GM10847 (cell line): ENCODE measurements around the gene CDS1.

Experiments
- POLR2A ChIP-seq: IDR thresholded peaks from 2 replicates; pipeline ENCODE4 v1.6.1; 2011; ENCODE audit not compliant: insufficient read length; ENCODE audit errors: extremely low read depth

The CDS1 gene

GRCh38 chr4:84582988-84583875, at the start of gene CDS1:
Gene CDS1, plus strand, starts transcription at chr4:84583127. Its CDS starts 275 bp downstream, at chr4:84583402.
- no peak for TF ChIP-seq POLR2A

DNA sequence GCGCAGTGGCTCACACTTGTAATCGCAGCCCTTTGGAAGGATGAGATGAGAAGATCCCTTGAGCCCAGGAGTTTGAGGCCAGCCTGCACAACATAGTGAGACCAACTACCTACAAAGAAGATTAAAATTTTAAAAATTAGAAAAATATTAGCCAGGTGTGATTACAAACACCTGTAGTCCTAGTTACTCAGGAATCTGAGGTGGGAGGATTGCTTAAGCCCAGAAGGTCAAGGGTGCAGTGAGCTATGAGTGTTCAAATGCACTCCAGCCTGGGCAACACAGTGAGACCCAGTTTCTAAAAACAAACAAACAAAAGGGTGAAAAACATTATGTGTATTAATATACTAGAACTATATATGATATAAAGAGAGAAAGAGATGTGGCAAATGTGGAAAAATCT, 47.0 kb upstream of the CDS1 start:
- TF ChIP-seq POLR2A: no peak

DNA sequence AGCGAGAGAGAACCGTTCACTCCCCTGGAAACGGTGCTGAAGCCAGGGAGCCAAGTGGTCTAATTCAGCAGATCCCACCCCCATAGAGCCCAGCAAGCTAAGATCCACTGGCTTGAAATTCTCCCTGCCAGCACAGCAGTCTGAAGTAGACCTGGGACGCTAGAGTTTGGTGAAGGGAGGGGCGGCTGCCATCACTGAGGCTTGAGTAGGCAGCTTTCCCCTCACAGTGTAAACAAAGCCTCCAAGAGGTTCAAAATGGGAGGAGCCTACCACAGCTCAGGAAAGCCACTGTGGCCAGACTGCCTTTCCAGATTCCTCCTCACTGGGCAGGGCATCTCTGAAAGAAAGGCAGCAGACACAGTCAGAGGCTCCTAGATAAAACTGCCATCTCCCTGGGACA, 37.8 kb upstream of the CDS1 start:
- TF ChIP-seq POLR2A: no peak

DNA sequence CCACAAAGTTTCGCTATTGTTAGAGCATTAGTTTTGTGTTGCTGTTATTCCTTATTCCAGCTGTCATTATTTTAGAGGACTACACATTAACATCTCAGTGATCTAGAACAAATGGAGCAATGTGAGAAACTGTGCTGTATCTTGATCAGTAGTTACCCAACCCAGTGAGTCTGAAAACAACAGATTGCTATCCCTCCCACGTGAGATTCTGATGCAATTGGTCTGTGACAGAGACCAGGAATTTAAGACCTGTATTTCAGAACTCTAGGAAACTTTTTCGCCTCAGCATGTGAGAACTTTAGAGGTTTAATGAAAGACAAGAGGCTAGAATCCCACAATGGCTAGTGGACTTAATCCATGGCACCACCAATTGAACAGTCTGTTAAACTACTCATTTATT, 35.7 kb upstream of the CDS1 start:
- no peak for TF ChIP-seq POLR2A

- no peak for TF ChIP-seq POLR2A
Measured at GRCh38 chr4:84562156-84562555, 20.8 kb upstream of the CDS1 start.

GRCh38 chr4:84563002-84563401, 19.9 kb upstream of the CDS1 start:
- TF ChIP-seq POLR2A: no peak

DNA sequence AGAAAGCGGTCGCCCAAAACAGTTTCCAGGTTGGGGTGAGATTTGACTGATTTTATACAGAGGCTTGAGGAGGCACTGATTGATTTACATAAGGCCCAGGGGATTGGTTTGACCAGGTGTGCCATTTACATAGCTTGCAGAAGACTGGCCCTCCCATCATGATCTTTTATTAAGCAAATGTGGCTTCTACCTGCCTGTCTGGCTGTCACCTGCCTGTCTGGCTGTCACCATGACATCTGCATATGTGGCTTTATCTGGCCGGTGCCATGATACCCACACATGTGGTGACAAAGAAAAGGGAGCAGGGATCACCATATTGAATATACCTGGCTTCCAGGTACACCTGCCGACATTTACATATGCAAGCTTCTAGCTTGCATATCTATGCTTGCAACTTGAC, 17.0 kb upstream of the CDS1 start:
- no peak for TF ChIP-seq POLR2A

GRCh38 chr4:84568496-84568895, 14.4 kb upstream of the CDS1 start:
- no peak for TF ChIP-seq POLR2A

GRCh38 chr4:84569009-84569408, 13.9 kb upstream of the CDS1 start:
- no peak for TF ChIP-seq POLR2A

DNA sequence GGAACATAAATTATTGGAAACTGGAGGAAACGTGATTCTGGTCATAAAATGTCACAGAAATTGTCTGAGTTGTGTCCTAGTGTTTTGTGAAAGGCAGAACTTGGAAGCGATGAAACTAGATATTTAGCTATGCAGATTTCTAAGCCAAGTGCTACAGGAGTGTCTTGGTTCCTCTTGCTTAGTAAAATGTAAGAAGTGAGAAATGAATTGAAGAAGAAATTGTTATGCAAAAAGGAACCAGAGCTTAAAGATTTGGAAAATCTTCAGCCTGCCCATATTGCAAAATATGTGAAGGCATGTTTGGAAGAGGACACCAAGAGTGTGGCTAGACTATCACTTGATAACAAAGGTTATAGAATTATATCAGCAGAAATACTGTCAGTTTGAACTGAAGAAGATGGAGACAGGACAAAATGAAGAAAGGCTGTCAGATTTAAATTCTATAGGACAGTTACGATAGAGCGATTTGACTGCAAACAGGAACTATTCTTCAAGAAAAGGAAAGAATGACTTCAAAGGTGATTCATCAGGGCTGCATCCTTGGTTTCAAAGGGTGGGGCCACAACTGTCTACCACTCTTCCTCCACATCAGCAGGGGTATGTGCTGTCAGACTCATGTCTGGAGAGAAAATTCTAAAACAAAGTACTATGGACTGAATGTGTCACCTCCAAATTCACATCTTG, 9.4 kb upstream of the CDS1 start:
- no peak for TF ChIP-seq POLR2A

GRCh38 chr4:84574069-84574720, 8.7 kb upstream of the CDS1 start:
- TF ChIP-seq POLR2A: no peak

DNA sequence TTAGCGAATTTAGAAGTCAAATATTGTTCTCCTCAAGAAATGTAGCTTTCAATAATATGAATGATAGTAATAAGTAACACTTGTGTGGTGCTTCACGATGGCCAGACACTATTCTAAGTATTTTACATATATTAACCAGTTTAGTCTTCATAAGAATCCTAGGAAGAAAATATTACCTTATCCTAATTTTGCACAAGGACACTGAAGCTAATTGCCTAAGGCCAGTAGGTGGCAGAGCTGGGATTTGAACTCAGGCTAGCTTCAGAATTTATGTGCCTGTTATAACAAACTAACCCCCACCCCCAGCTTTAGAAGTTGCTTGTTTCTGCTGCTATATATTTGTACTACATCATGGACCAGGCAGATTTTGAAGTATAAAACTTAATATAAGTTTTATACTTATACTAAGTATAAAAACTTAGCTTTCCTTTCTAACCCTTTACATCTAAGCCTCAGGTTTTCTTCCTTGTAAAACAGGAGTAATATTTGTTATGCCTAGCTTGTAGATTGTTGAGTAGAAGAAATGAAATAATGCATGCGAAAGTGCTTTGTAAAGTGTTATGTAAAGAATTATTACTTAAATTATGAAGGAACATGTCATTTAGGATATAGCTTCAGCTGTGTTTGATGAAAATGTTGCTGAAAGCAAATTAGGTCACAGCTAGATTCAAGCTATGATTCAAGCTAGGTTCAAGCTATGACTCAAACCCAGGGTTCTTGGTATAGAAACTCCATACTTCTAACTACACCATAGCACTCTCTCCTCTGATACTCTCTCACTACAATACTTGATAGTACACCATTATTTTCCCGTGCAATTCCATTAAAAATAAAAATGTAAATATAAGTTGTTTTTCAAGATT, 4.2 kb upstream of the CDS1 start:
- TF ChIP-seq POLR2A: no peak

GRCh38 chr4:84579403-84579776, 3.5 kb upstream of the CDS1 start:
- TF ChIP-seq POLR2A: no peak

- TF ChIP-seq POLR2A: no peak
Measured at GRCh38 chr4:84582302-84582987, 482 bp upstream of the CDS1 start.
